NCI-H82 treated with DMSO at 0.1 percent for 48 hours (cell line): Measurements from ENCODE around the gene BEGAIN.

Experiments used
- DNase-seq: peaks from one replicate; lab custom pipeline; 2025; ENCODE audit not compliant: unreplicated experiment; lab: John Stamatoyannopoulos, UW

Gene BEGAIN

DNA sequence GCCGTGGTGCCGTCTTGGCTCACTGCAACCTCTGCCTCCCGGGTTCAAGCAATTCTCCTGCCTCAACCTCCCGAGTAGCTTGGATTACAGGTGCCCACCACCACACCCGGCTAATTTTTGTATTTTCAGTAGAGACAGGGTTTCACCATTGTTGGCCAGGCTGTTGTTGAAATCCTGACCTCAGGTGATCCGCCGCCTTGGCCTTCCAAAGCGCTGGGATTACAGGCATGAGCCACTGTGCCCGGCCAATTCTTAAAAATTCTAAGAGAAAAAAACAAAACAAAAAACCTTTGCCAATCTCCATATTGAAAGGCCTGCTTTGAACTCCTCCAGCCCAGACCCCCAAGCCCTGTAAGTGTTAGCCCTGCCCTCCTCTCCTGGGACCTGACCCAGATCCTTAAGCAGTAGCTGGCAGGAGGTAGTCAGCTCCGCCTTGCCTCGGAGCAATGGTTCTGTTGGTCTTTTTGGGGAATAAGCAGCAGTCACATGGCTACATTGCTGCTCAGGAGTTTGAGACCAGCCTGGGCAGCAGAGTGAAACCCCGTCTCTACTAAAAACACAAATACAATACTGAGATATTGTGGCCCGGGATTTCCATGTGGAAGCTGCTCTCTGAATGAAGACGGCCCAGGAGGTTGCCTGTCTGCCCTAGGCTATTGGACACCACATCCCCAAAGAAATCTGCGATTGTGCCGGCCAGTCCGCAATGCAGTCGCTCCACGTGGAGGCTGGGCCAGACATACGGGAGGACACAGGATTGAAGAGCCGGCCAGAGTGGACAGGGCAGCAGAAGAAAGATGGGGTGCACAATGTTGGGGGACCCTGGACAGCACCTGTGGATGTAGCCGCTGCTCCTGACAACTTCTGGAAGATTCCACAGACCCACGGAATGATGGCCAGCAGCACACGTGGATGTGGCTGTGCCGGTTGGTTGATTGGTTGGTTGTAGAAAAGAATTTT is 28.8 kb upstream of the BEGAIN start:
- no peak for DNase-seq

DNA sequence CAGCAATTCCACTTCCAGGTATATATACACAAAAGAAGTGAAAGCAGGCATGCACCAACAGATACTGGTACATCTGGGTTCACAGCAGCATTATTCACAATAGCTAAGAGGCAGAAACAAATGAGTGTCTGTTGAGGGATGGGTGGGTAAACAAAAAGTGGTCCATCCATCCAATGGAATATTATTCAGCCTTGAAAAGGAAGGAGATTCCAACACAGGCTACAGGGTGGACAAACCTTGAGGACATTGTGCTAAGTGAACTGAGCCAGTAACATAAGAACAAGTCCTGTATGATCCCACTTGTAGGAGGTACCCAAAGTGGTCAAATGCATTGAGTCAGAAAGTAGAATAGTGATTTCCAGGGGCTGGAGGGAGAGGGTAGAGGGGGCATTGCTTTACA is 27.6 kb upstream of the BEGAIN start:
- DNase-seq = no peak

DNA sequence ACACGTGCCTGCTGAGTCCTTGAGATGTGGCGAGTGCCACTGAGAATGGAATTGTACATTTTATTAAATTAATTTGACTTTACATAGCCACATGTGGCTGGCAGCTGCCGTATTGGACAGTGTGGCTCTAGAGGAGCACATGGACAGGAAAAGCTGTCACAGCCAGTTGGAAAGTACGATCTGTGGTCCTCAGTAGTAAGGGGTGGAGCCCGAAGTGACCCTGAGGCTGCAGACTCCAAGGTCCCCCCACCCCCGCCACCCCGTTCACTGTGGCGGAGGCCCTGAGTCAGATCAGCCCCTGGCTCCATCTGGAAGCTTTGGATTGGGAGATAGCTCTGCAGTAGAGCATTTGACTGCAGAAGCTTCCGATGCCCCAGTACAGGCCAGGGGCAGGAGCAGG is 25.8 kb upstream of the BEGAIN start:
- DNase-seq = no peak

DNA sequence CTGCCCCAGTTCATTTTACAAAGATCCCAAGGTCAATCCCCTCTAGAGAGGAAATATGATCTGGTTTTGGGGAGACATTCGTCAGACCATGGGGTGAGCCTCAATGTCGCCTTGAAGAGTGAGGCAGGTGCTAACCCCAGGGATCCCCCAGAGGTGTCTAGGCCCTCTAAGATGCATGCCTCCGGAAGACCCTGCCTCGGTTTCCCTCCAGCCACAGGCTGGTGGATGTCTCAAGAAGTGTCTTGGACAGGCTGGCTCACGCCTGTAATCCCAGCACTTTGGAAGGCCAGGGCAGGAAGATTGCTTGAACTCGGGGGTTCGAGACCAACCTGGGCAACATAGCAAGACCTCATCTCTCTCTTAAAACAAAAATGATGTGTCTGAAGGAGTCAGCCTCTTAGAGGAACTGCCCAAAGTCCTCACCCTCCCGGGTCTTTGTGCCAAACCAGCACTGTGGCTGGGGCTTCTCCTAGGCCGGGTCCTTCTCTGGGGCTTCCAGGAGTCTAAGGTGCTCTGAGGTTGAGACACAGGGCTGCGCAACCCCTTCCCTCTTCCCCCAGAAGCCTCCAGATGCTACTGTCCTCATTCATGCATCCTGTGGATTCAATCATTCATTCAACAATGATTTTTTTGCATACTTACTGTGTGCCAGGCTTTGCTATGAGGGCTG is 24.7 kb upstream of the BEGAIN start:
- DNase-seq = no peak

DNA sequence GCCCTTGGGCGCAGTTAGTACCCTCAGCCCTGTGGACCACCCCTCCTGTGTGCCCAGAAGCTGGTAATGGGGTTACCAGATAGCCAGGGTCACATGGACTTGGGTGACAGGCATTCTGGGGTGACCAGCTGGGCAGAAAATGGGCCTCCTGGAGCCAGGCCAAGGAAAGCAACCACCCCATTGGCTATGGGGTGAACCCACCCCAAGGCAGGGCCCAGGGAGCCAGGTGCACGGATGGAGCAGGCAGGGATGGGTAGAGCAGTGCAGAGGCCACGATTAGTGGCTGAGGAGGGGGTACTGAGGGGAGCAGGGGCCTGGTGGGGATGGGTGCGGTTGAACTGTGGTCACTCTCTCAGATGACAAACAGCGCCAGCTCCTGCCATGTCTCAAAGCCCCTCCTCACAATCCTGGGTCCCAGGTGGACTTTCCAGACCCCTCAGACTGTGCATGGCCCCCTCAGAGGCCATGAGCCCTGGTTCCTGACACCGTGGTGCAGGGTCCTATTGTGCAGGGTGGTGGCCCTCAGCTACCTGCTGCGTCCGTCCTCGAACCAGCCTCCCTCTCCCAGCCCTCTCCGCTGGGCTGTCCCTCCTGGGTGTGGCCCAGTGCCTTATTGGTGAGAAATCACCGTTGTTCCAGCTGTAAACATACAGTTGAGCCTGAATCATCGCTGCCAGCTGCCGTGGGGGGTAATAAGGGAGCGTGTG is 23.4 kb upstream of the BEGAIN start:
- DNase-seq = no peak

DNA sequence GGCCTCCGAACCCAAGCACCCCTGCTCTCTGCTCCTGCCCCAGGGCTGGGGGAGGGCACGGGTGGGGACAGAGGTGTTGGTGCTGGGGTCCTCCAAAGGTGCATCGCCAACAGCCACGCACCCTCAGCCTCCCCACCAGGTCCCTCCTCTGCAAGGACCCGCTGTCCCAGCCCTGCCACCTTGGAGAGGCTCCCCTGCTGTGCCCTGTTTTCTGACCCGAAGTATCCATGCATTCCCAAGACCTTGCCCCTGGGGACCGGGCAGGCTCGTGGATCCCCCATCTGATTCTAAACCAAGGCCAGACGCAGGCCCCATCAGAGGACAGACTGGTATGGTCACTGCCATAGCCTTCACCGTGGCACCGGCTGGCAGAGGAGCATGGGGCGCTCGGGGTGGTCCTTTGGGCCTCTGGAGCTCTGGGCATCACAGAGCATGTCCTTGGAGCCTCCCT is 22.7 kb upstream of the BEGAIN start:
- no peak for DNase-seq

DNA sequence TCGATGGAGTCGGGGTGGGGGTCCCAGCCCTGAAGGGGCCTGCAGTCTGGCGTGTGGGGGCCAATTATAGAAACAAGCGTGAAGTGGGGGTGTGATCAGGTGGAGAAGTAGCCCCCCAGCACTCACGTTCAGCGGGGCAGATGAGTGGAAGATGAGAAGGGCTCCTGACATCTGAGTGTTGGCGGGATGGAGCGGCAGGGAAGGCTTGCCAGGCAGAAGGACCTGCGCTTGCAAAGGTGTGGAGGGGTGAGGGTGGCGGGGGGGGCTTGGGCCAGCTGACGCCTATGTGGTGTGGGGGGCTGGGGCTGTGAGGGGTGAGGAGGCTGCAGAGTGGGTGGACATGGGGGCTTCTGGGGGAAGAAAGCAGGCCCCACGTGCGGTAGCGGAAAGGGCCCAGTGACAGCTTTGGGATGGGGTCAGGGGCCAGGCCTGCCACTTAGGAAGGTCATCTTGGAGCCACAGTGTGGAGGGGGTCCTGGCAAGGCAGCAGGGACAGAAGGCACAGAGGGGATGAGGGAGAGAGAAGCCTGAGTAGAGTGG is 22.2 kb upstream of the BEGAIN start:
- DNase-seq = no peak

DNA sequence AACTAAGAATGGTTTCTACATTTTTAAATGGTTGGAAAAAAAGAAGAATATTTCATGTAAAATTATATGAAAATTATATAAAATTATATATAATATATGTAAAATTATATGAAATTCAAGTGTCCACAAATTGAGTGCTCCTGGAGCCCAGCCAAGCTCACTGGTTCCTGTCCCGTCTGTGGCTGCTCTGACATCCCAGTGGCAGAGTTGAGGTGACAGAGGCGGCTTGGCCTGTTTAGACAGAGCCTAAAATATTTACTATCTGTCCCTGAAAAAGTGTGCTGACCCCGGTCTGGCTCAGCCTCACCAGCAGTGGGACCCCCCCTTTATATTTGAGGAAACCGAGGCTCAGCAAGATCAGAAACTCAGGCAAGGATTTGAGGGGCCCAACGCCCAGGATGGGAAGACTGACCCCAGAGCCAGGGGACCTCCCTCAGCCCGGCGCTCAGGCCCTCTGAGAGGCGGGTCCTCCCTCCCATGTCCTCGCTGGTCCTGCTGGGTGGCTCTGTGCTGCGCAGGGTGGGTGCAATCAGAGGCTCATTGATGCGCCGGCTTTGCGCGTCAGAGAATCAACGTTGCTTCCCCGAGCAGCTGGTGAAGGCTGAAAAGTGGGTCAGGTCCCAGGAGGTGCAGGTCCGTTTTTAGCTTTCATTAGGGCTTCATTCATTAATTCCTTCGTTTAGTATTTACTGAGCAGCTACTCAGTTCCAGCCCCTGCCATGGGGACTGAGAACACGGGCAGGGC is 21.5 kb upstream of the BEGAIN start:
- DNase-seq = no peak

DNA sequence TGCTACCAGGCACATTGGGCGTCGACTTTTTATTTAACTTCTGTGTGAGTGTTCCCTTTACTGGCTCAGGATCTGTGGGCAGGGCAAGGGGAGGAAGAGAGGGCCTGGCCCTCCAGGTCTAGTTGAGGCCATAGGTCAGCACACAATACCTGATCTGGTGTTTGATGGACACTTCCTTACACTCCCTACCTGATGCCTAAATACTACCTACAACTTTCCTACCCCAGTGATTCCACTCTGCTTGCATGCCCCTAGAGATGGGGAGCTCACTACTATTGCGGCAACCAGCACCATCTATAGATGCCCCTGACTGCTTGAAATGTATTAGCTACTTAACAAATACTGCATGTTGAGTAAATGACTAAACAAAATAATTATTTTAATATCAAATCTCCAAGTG is 20.8 kb upstream of the BEGAIN start:
- no peak for DNase-seq

DNA sequence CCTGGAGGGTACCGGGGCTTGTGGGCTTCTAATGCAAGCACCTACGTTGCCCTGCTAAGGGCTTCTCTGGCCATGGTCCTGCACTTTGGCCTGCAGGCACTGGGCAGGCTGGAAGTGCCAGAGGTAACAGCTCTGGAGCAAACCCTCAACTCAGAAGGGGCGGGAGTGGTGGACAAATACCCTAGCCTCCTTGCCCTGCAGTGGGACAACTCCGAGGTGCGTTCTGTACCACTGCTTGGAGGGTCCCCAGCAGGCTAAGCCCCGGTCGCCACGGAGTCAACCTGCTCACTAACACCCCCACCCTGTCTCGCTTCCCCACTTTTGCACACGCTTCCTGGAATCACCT is 20.4 kb upstream of the BEGAIN start:
- no peak for DNase-seq

DNA sequence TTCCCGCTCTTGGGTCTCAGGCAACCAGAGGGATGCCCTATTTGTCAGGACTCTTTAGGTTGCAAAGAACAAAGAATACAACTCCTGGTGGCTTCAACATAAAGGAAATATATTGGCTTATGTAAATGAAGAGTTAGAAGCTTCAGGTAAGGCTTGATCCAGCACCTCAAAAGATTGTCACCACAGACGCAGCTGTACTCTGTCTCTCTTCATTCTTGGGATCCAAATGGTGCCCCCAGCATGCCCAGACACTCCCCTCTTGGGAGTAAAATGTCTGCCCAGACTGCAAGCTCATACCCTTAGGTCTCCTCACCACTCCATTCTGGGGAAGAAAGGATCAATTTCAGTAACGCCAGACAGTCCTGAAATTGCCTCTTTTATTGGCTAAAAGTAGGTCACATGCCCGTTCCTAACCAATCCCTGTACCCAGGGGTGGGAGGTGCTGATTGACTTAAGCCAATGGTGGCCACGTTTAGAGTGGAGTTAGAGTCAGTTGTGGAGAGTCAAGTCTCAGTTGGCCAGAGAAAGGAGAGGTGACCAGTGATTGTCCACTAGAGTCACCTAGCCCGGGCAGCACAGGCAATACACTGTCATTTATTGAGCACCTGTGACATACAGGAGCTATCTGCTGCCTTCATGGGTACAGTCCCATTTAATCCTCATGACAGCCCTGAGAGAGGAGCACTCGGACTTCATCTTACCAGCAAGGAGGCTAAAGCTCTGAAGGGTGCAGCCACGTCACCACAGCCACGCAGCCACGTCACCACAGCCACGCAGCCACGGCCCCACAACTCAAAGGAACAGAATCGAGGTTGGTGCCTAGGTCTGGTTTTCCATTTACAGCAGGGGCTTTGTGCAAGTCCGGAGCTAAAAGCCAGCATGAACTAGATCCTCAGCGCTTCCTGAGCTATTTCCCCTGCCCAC is 19.7 kb upstream of the BEGAIN start:
- no peak for DNase-seq

DNA sequence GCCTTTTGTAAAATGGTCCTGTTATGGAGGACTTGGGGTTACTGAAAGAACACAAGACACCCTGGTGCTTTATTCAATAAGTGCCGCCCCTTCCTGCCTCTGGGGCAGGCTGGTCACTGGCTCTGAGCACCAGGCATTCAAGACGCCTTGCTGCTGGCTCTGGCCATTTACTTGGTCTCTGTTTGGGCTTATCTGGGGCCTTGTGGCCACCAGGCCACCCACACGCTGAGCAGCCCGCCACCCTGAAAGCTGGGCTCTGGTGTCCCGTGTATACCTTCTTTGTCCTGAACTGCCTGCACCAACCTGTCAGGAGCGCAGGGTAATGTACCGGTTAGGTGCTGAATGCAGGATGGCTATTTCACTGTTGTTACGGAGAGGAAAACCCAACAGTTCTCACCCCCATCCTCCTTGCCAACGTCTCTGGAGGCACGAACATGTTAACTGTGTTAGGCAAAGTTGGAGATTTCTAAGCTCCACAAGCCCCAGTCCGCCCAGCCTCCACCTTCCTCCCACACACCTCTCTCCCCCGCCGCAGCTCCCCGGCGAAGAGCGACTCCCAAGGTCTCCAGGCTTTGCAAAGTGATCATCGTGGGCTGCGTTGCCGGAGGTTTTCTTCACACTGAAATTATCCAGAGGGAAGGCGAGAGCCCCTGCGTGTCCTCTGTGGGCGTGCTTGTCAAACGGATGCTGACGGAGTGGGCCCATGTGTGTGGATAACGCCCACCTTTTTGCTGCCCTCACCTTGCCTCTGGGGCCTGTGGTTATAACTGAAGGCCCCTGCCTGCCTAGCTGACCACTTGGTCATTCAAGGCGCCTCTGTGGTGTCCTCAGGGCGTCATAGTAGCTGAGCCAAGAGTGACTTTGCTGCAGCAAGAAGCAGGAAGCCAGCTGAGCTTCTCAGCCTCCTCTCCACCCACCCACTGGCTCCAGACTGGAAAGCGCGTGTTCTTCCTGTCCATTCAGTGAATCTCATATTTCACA is 18.8 kb upstream of the BEGAIN start:
- no peak for DNase-seq

DNA sequence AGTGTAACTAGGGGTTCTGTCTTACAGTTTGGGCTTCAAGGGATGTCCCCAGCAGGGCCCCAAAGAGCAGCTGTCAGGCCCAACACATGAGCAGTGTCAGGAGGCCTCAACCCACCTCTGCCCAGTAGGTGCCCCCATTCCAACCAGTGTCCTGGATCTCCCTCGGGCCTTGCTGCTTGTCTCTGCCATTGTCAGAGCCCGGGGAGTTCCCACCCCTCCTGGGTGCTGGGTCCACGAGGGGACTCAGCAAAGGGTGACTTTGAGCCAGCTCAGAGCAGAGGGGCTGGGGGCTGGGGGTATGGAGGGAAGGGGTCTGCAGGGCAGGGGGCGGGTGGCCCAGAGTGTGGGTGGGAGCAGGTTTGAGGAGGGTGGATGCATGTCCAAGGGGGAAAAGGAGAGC is 18.0 kb upstream of the BEGAIN start:
- no peak for DNase-seq

DNA sequence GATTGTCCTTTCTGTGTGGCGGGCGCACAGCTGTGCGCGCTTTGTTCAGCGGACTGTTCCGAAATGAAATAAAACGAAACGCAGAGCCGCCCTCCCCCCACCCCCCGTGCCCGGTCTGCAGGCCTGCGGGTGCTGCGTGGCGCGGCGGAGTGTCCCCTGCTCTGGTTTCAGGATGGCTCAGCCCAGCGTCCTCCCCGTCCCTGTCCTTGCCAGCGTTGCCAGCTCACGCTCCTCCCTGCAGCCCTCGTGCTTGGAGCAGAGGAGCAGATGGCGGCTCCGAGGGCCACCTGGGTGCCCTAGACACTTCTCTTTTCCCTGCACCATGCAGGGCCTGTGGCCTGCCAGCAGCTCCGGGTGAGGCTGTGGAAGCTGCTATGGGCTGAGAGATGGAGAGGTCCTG is 17.5 kb upstream of the BEGAIN start:
- DNase-seq = no peak

DNA sequence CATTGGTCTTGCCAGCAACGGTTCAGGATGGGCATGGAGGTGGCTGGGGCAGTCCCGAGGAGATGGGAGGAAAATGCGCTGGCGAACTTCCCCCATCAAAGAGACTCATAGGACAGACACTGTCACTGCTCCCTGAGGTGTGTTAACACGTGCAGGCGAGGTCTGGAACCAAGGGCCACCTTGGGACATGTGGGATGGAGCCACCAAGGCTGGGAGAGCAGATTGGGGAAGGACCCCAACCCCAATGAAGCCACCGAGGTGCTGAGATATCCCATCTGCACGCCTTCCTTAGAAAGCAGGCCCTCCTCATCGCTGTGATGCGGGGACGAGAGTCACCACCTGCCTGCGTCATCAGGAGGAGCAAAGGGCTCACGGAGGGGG is 16.9 kb upstream of the BEGAIN start:
- DNase-seq = no peak

DNA sequence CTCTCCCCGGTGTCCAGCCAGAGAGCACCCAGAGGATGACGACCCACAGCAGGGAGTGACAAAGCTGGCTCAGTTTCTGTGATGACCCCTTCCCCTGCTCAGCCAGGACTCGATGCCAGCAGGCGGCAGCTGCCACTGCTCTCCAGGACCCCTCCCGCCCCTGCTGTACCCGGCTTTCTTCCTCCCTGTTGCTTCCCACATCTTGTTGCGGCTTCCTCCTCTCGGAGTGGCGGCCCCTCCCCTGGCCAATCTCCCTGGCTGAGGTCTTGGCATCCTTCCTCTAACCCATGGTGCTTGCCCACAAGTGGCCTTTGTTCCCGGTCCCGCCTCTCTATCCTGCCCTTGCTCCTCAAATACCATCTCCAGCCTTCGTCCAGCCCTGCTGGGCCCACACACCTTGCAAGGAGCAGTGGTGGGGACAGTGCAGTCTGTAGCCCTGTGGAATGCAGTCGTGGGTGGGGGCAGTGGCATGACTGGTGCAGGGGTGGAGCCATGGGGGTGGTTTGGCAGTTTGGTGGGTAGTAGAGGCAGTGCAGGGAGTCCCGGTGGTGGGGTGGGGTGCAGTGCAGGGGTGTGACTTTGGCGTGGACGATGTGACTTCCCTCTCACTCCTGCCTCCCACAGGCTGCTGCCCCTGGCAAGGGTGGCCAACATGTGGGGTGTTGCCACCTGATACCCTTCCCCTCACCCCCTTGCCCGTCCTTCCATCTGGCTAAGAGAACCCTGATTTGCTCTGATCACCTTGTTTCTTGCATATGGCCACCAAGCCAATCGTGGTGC is 16.3 kb upstream of the BEGAIN start:
- no peak for DNase-seq

DNA sequence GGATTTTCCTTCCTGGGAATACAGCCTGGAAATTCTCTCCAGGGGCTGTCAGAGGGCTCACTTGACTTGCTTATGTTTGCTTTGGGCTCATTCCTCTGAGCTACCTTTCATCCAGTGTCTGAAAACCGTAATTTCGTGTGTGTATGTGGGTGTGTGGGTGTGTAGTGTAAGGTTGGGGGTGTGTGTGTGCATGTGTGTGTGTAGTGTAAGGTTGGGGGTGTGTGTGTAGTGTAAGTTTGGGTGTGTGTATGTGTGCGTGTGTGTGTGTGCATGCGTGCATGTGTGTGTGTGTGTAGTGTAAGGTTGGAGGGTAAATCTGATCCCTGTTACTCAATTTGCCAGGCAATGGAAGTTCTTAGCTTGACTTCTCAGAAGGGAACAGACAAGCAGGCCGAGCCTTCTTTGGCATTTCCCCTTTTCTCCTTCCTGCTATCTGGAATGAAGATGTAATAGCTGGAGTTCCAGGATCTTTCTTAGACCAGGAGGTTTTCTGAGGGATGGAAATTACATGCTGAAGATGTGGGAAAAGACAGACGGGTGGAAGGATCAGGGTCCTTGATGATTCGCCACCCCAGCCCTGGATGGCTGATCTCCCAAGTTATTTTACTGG is 15.5 kb upstream of the BEGAIN start:
- no peak for DNase-seq

DNA sequence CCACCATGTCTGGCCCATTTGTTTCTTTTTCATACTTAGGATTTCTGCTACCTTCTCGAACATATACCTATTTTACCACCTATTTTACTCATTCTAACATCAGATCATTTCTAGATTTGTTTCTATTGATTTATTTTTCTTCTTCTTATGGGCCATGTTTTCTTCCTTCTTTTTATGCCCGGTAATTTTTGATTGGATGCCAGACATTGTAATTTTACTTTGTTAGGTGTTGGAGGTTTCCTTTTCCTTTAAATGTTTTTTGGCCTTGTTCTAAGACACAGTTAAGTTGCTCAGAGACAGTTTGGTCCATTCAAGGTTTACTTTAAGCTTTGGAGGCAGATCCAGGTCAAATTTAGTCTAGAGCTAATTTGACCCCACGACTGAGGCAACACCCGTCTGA is 14.7 kb upstream of the BEGAIN start:
- no peak for DNase-seq
